GM21619 (cell line): ENCODE measurements around the gene TBC1D3B.
A peak's percentile ranks its signal among the peaks of the same experiment; 100 is the strongest.
"Not testable (repeated sequence)": the region's sequence is repeated elsewhere in the genome, so short reads cannot be mapped to it uniquely, and the experiment has no call there.

ENCODE experiments used
- ATAC-seq: cut with Tn5 transposase; IDR thresholded peaks from one replicate; pipeline ENCODE4 v1.9.1; 2021; ENCODE audit not compliant: unreplicated experiment

TBC1D3B gene

GRCh38 chr17:36176536-36176935, at the start of gene TBC1D3B:
TBC1D3B (minus strand) TSS chr17:36176636; CDS start chr17:36175050, 1,586 bp downstream.
- ATAC-seq, result not testable (repeated sequence)

GRCh38 chr17:36222967-36223366, 46.5 kb upstream of the TBC1D3B start:
- not testable (repeated sequence) for ATAC-seq

- ATAC-seq, result not testable (repeated sequence)
Measured at GRCh38 chr17:36221581-36222100, 45.2 kb upstream of the TBC1D3B start.

GRCh38 chr17:36220737-36221580, 44.5 kb upstream of the TBC1D3B start:
- not testable (repeated sequence) for ATAC-seq

- not testable (repeated sequence) for ATAC-seq
Measured at GRCh38 chr17:36219556-36219955, 43.1 kb upstream of the TBC1D3B start.

GRCh38 chr17:36215406-36216308, 39.2 kb upstream of the TBC1D3B start:
- ATAC-seq, result not testable (repeated sequence)

- no peak for ATAC-seq
Measured at GRCh38 chr17:36214918-36215317, 38.5 kb upstream of the TBC1D3B start.

GRCh38 chr17:36213695-36214094, 37.3 kb upstream of the TBC1D3B start:
- no peak for ATAC-seq

- ATAC-seq, result no peak
Measured at GRCh38 chr17:36212966-36213365, 36.5 kb upstream of the TBC1D3B start.

GRCh38 chr17:36212272-36212605, 35.8 kb upstream of the TBC1D3B start:
- ATAC-seq, result no peak

- ATAC-seq, result not testable (repeated sequence)
Measured at GRCh38 chr17:36211484-36212271, 35.2 kb upstream of the TBC1D3B start.

GRCh38 chr17:36210439-36211211, 34.2 kb upstream of the TBC1D3B start, which contains the start of gene CCL4L2:
CCL4L2 (plus strand) TSS chr17:36211063.
- ATAC-seq, result peak; percentile 60

- ATAC-seq, result no peak
Measured at GRCh38 chr17:36209575-36209974, 33.1 kb upstream of the TBC1D3B start.

- ATAC-seq, result not testable (repeated sequence)
Measured at GRCh38 chr17:36207383-36207782, 30.9 kb upstream of the TBC1D3B start.

- not testable (repeated sequence) for ATAC-seq
Measured at GRCh38 chr17:36206486-36206821, 30.0 kb upstream of the TBC1D3B start.

- ATAC-seq, result no peak
Measured at GRCh38 chr17:36205637-36206485, 29.4 kb upstream of the TBC1D3B start.

GRCh38 chr17:36204724-36205500, 28.5 kb upstream of the TBC1D3B start:
- no peak for ATAC-seq

GRCh38 chr17:36203335-36203734, 26.9 kb upstream of the TBC1D3B start:
- ATAC-seq, result no peak
